GM19463 (cell line): ENCODE measurements around the gene FRMPD2.
"Not testable (repeated sequence)": the region's sequence is repeated elsewhere in the genome, so short reads cannot be mapped to it uniquely, and the experiment has no call there.

Experiments used
- ATAC-seq: cut with Tn5 transposase; IDR thresholded peaks from one replicate; pipeline ENCODE4 v1.9.1; 2021; ENCODE audit warnings: mild to moderate bottlenecking, moderate library complexity; ENCODE audit not compliant: unreplicated experiment

FRMPD2 gene

DNA sequence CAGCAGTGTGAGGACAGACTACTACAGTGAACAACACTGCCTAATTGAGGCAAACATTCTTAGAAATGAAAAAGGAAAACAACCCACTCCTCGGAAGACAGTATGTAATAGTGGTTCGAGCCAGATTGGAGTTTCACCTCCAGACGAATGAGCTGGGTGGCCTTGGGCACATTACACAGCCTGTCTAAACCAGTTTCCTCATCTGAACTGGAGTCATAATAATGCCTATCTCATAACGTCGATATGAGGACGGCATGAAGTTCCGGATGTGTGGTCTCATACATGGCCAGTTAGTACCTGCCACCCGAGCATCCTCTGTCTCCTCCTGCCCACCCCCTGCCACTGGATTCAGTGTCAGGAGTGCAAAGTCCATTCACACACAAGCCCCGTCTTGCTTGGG lies 15.8 kb upstream of the FRMPD2 start:
- ATAC-seq, result no peak

GRCh38 chr10:48289501-48290238 lies 15.2 kb upstream of the FRMPD2 start:
- ATAC-seq, result peak; percentile 32

DNA sequence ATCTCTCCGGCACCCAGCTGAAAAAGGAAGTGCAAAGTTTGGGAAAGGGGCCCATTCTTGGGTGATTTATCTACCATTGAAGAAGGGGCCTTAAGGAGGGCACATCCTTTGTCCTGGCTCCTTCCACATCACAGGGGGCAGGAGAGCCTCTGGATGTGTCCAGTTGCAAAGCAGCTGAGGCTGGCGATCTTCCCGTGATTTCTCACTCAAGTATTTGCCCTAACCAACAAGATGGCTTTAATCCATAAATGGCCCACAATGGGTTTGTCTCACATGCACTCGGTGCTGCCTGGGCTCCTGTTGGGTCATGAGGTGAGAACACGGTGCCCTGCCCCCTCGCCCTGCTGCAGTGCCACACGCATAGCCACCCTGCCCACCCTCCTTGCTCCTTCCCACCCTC lies 14.2 kb upstream of the FRMPD2 start:
- no peak for ATAC-seq

DNA sequence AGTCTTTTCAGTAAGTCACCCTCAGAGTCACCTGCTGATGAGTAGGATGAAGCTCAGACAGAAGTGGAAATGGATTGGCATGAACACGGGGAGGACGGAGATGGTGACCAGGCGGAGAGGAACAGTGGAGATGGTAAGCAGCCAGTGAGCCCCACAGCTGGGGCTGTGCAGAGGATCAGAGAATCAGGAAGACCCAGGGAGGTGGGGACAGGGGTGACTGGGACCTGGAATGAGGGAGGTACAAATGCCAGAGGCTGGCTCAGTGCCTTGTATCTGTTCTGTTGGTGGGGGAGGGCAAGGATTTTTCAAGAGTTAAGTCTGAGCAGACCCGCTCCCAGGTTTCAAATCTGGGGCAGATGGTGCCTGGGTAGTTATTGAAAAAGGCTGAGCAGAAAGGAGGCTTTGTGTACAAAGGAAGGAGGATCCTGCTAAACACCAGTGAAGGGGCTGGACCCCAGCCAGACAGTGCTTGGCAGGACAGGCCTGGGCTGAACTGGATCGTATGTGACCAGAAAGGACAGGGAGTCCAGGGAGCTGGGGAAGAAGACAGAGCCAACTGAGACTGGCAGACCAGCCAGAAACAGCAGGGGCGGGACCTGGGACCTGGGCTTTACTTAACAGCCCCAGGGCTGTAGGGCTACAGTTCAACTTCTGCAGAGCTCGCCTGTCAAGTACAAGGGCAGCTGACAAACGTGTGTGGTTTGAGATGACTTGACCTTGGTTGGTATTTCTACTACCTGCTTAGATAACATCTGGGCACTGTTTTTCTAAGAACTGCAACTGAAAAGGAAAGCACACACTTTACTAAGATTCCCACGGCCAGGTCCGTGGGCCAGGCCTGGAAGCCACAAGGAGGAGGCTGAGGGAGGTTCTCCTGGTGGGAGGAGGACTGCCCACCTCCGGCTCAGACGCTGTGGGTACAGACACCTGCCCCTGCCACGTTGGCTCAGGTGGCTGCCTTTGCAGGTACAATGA lies 13.2 kb upstream of the FRMPD2 start:
- ATAC-seq, result peak; percentile 63

DNA sequence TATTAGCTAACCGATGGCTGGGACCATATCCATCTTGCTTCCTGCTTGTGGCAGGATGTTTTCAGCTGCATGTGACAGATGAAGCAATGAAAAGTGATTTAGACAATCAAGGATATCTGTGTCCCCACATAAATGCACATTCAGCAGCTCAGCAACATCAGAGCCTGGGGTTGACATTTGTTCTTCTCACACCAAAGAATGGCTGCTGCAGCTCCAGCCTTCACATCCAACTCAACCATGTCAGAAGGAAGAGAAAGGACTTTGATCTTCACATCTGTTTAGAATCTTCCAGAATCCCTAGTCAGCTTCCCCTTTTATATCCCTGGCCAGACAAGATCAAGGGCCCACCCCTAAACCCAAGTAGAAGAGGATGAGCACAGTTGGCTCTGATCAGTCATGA lies 11.9 kb upstream of the FRMPD2 start:
- ATAC-seq, result no peak

DNA sequence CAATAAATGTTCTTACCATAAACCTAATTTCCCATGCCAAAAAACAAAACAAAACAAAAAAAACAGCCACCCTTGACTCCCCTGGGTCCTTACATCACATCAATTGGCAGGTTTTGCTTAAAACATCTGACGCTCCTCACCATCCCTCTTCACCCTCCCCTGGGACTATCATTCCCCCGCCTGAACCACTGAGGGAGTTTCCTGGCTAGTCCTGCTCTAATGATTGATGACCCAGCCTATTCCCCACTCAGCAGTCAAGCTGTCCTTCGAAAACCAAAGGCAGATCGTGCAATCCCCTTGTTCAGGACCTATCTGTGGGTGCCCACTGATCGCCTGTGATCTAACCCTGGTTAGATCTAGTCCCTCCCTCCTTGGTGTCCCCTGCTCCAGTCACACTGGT lies 11.2 kb upstream of the FRMPD2 start:
- ATAC-seq, result peak; percentile 38

DNA sequence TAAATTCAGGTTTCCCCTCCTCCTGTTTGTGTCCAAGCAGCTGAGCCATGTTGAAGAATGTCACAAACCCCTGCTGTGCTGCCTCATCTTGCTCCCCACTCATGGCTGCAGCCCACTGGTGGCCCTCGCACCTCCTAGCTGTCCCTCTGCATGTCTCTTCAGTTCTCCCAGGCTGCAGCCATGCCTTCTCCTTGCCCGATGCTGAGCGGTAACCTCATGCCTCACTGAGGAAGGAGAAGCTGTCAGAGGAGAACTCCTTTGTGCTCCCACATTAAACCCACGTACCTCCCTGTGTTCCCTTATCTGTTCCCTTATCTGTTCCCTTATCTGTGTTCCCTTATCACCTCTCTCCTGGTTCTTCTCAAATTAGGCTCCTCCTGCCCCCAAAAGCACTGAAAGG lies 10.3 kb upstream of the FRMPD2 start:
- ATAC-seq, result no peak

DNA sequence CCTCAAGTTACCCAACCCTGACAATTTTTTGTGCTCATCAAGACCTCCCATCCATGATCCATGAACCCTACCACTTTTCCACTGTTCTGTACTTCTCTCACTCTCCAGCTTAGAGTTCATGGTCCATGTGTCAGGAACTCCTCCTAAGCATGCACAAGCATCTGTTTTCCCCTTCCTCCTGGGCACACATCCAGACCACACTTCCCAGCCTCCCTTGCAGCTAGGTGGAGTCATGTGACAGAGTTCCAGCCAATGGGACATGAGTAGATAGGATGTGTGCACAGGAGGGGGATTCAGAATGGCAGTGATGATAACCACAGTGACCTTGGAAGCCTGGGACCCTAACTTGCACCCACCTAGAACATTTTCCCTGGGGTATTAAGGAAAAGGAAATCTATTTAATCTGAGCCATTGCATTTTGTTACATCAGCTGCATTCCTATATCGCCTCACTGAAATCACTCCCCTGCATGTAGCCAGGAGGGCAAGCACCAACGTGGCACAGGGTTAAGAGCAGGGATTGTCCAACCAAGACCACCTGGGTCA lies 9.6 kb upstream of the FRMPD2 start:
- ATAC-seq, result no peak

DNA sequence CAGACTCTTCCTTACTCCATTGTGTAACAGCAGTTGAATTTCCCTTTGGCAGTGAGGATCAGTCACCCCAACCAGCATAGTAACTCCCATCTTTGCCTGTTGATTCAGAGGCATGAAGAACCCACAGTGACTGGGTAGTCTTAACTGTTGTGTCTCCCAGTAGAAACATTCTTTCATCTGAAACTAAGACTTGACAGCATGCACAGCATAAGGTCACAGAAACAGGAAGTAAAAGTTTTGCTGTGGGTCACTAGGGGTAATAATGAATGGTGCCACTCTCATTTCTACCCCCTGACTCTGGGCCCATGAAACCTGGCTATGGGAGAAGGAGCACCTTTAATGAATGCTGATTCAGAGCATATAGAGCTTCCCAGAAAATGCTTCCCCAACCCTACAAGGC lies 8.3 kb upstream of the FRMPD2 start:
- ATAC-seq, result peak; percentile 52

GRCh38 chr10:48281697-48282096 lies 7.2 kb upstream of the FRMPD2 start:
- not testable (repeated sequence) for ATAC-seq

GRCh38 chr10:48279081-48279751 lies 4.7 kb upstream of the FRMPD2 start:
- ATAC-seq, result peak; percentile 81

DNA sequence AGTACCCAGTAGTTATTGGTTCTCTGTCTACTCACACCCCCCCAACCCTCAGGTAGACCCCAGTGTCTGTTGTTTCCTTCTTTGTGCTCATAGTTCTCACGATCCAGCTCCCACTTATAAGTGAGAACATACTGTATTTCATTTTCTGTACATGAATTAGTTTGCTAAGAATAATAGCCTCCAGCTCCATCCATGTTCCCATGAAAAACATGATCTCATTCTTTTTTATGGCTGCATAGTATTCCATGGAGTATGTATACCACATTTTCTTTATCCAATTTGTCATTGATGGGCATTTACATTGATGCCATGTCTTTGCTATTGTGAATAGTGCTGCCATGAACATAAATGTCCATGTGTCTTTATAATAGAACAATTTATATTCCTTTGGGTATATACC lies 2.6 kb upstream of the FRMPD2 start:
- no peak for ATAC-seq

DNA sequence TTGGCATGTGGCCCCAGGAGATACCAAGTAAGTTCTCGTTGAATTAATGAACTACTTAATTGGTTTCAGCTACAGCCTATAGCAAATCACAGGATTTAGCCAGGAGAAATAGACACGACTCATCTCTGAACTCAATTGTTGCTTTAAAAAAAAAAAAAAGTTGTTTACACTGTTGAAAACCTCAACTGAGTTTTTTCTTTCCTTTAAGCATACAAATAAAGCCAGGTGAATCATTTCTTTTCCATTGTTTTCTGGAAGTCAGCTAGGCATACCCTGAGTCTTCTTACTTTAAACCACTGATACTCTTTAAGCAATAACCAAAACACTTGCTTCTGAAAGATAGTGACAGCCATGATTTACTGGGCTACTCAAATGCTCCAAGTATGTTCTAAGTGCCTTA lies 755 bp downstream of the FRMPD2 start:
- no peak for ATAC-seq

GRCh38 chr10:48272682-48273081 lies 1.8 kb downstream of the FRMPD2 start:
- peak; percentile 50 for ATAC-seq

GRCh38 chr10:48271047-48271730 lies 3.3 kb downstream of the FRMPD2 start:
- no peak for ATAC-seq

DNA sequence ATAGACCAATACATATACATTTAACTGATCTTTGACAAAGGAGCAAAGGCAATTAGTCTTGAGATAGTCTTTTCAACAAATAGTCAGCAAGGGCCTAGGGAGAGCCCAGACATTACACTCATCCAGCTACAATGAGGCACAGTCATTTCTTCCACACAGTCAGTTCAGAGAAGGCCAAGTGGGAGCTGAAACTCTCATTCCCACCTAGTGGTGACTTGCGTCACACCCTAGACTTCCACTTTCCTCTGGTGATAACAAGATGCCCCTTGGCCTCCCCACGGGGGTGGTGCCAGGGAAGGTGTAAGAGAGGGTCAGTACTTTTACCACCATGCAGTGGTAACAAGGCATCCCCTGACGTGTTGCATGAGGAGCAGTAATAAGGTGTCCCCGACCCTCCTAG lies 8.0 kb downstream of the FRMPD2 start:
- peak; percentile 68 for ATAC-seq

DNA sequence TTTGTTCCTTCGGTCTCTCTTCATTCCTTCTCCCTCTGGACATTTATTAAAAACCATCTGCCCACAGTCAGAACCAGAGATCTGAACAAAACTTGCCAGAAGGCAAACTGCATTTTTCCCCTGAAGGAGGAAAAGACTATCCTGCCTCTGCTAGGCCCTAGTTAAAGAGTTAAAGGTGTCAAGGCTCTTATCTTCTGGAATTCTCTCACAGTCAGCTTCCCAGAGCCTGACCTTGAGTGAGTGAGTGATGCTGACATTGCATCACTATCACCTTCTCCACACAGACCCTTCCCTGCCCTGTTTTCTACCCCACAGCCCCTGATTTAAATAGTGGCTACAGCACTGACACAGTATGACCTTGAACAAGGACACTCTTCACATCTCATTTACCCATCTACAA lies 16.4 kb downstream of the FRMPD2 start:
- no peak for ATAC-seq

- no peak for ATAC-seq
Observed at GRCh38 chr10:48257407-48257961, 17.0 kb downstream of the FRMPD2 start.

DNA sequence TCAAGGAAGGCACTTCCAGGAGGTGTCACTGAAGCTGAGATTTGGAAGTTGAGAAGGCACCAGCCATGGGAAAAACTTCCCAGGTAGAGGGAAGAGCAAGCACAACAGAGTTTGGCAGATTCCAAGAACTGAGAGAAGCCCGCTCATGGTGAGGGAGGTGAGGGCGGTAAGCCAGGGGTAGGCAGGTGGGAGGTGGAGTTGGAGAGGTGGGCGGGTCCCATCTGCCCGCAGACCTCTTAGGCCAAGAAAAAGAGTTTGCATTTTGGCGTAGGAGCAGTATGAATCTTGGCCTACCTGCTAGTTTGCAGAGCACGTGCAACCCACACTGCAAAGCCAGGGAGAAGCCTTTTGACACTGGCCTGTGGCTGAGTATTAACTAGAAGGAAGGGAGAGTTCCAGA lies 18.8 kb downstream of the FRMPD2 start:
- ATAC-seq, result no peak

DNA sequence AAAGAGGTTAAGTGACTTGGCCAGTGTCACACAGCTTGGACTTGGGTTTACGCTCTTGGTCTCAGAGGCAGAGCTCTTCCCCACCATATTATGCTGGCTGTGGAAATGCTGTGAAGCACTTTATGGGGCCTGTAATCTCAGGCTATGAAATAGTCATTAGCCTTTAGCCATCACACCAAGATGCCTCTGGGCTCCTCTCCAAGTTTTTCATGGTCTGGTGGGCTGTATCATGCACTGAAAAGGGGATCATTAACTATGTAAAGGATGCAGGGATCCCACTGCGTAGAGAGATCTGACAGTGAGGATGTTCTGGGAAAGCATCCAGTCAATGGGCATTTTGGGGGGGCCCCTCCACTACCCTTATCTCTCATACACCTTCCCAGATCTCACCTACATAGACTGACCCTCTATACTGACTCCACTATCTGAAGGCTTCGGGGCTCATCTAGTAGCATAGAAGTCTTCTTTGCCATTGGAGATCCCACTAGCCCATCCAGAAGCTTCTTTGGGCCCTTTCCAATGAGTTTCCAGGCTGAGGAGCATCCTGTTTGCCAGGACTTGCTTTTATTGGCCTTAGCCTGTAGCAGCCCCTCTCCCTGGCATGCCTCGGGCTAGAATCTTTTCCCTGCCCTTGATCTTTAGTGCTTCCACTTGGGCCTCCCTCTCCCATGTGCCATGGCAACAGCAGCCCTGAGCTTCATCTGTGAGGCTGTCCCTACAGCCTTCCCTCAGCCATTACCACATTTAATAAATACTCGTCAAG lies 19.6 kb downstream of the FRMPD2 start:
- no peak for ATAC-seq
